ENCODE measurements around the gene LRRD1.

The LRRD1 gene

GRCh38 chr7:92134271-92135051, 44.5 kb downstream of the LRRD1 start, which contains the start of gene CYP51A1 (continued):
- TF ChIP-seq ZNF2 (tag by site-specific recombination; IDR thresholded peaks at IDR 0.05) (peak; percentile 93), ZBTB17 (tag by site-specific recombination; IDR thresholded peaks at IDR 0.05) (peak; percentile 80), ZSCAN5A (tag by site-specific recombination; IDR thresholded peaks at IDR 0.05) (0 out of 2 replicates have a peak, but pooled peaks have one; percentile 48), FEZF1 (tag by site-specific recombination; IDR thresholded peaks at IDR 0.05) (peak; percentile 22; the same call in 1 of the 2 replicates), ZNF146 (tag by site-specific recombination; IDR thresholded peaks at IDR 0.05) (peak; percentile 31; the same call in 1 of the 2 replicates), ZNF140 (tag by site-specific recombination; IDR thresholded peaks at IDR 0.05) (no peak), KLF1 (tag by site-specific recombination; IDR thresholded peaks at IDR 0.05) (peak; percentile 65), ZNF311 (tag by site-specific recombination; IDR thresholded peaks at IDR 0.05; ENCODE audit: borderline replicate concordance) (no peak), ZNF791 (tag by site-specific recombination; IDR thresholded peaks at IDR 0.05) (no peak), KLF16 (tag by site-specific recombination; IDR thresholded peaks at IDR 0.05) (peak; percentile 69), ZNF777 (tag by site-specific recombination; IDR thresholded peaks at IDR 0.05; ENCODE audit: borderline replicate concordance) (peak; percentile 27; the same call in 1 of the 2 replicates), ZNF600 (tag by site-specific recombination; IDR thresholded peaks at IDR 0.05) (peak; percentile 45; the same call in 1 of the 2 replicates), ZNF324 (tag by site-specific recombination; IDR thresholded peaks at IDR 0.05) (peak; percentile 83), ZNF501 (tag by site-specific recombination; IDR thresholded peaks at IDR 0.05) (peak; percentile 99), SCRT2 (tag by site-specific recombination; IDR thresholded peaks at IDR 0.05) (peak; percentile 79), REPIN1 (tag by site-specific recombination; IDR thresholded peaks at IDR 0.05; ENCODE audit: low read depth) (peak; percentile 67; the same call in 1 of the 2 replicates), ZNF544 (tag by site-specific recombination; IDR thresholded peaks at IDR 0.05) (no peak), REST (tag by site-specific recombination; IDR thresholded peaks at IDR 0.05) (0 out of 2 replicates have a peak, but pooled peaks have one; percentile 23), SETDB1 (IDR thresholded peaks at IDR 0.05; ENCODE audit: insufficient read length, low read length) (no peak)
- TF ChIP-seq, protein P1, sequence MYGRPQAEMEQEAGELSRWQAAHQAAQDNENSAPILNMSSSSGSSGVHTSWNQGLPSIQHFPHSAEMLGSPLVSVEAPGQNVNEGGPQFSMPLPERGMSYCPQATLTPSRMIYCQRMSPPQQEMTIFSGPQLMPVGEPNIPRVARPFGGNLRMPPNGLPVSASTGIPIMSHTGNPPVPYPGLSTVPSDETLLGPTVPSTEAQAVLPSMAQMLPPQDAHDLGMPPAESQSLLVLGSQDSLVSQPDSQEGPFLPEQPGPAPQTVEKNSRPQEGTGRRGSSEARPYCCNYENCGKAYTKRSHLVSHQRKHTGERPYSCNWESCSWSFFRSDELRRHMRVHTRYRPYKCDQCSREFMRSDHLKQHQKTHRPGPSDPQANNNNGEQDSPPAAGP (tag by site-specific recombination; IDR thresholded peaks at IDR 0.05) = peak; percentile 92
- TF ChIP-seq, protein P2, sequence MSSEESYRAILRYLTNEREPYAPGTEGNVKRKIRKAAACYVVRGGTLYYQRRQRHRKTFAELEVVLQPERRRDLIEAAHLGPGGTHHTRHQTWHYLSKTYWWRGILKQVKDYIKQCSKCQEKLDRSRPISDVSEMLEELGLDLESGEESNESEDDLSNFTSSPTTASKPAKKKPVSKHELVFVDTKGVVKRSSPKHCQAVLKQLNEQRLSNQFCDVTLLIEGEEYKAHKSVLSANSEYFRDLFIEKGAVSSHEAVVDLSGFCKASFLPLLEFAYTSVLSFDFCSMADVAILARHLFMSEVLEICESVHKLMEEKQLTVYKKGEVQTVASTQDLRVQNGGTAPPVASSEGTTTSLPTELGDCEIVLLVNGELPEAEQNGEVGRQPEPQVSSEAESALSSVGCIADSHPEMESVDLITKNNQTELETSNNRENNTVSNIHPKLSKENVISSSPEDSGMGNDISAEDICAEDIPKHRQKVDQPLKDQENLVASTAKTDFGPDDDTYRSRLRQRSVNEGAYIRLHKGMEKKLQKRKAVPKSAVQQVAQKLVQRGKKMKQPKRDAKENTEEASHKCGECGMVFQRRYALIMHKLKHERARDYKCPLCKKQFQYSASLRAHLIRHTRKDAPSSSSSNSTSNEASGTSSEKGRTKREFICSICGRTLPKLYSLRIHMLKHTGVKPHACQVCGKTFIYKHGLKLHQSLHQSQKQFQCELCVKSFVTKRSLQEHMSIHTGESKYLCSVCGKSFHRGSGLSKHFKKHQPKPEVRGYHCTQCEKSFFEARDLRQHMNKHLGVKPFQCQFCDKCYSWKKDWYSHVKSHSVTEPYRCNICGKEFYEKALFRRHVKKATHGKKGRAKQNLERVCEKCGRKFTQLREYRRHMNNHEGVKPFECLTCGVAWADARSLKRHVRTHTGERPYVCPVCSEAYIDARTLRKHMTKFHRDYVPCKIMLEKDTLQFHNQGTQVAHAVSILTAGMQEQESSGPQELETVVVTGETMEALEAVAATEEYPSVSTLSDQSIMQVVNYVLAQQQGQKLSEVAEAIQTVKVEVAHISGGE (tag by site-specific recombination; conservative IDR thresholded peaks at IDR 0.05; ENCODE audit: low read depth) = peak; percentile 76
- TF ChIP-seq, protein P3, sequence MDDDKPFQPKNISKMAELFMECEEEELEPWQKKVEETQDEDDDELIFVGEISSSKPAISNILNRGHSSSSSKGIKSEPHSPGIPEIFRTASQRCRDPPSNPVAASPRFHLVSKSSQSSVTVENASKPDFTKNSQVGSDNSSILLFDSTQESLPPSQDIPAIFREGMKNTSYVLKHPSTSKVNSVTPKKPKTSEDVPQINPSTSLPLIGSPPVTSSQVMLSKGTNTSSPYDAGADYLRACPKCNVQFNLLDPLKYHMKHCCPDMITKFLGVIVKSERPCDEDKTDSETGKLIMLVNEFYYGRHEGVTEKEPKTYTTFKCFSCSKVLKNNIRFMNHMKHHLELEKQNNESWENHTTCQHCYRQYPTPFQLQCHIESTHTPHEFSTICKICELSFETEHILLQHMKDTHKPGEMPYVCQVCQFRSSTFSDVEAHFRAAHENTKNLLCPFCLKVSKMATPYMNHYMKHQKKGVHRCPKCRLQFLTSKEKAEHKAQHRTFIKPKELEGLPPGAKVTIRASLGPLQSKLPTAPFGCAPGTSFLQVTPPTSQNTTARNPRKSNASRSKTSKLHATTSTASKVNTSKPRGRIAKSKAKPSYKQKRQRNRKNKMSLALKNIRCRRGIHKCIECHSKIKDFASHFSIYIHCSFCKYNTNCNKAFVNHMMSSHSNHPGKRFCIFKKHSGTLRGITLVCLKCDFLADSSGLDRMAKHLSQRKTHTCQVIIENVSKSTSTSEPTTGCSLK (tag by site-specific recombination; IDR thresholded peaks at IDR 0.05) = no peak
- TF ChIP-seq, protein P4, sequence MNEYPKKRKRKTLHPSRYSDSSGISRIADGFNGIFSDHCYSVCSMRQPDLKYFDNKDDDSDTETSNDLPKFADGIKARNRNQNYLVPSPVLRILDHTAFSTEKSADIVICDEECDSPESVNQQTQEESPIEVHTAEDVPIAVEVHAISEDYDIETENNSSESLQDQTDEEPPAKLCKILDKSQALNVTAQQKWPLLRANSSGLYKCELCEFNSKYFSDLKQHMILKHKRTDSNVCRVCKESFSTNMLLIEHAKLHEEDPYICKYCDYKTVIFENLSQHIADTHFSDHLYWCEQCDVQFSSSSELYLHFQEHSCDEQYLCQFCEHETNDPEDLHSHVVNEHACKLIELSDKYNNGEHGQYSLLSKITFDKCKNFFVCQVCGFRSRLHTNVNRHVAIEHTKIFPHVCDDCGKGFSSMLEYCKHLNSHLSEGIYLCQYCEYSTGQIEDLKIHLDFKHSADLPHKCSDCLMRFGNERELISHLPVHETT (tag by site-specific recombination; IDR thresholded peaks at IDR 0.05) = no peak; the same call in 1 of the 2 replicates
- TF ChIP-seq, protein P5, sequence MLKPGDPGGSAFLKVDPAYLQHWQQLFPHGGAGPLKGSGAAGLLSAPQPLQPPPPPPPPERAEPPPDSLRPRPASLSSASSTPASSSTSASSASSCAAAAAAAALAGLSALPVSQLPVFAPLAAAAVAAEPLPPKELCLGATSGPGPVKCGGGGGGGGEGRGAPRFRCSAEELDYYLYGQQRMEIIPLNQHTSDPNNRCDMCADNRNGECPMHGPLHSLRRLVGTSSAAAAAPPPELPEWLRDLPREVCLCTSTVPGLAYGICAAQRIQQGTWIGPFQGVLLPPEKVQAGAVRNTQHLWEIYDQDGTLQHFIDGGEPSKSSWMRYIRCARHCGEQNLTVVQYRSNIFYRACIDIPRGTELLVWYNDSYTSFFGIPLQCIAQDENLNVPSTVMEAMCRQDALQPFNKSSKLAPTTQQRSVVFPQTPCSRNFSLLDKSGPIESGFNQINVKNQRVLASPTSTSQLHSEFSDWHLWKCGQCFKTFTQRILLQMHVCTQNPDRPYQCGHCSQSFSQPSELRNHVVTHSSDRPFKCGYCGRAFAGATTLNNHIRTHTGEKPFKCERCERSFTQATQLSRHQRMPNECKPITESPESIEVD (tag by site-specific recombination; IDR thresholded peaks at IDR 0.05) = peak; percentile 4; the same call in 1 of the 2 replicates
